ENCODE data around the gene SMS. TPM values are rescaled to one million over a fixed set of nuclear protein-coding genes. Genes with fewer than 3 reads are reported as not detected.

Gene SMS
- total and polyA plus RNA-seq, 10 of the 15 experiments (the other 5 are each of a cell fraction or from before 2014, with no cell fraction given): 55.8 to 156 (median 114) TPM

DNA sequence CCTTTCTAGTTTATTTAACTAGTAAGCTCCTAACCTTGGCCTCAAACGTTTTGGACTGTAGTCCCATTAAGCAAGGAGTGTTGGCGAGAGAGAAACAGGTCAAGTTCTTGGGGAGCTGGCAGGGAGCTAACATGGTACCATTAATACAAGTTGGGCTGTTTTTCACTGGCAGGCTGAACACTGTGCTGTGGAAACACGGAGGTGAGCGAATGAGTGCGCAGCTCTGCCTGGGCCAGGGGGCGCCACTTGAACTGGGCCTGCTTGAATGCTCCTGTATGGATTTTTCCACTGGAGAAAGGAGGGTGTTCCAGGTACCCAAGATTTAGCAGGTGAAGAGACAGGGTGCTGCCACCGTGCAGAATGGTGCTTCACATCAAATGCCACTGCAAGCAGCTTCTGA is 7.4 kb upstream of the SMS start:
- H3K27me3 ChIP-seq (replicated peaks in 1 of 2; ENCODE audit: control insufficient read depth in 2 of 2, insufficient read depth in 2 of 2, low read length in 1 of 2): no peaks in the 10 kb centered on the region
- no peak for TF ChIP-seq CHD1 (IDR thresholded peaks at IDR 0.05; ENCODE audit: low read depth, low read length)
- TF ChIP-seq POLR2AphosphoS2 (IDR thresholded peaks at IDR 0.05; ENCODE audit: low read depth, low read length): no peak
- TF ChIP-seq, protein P1, sequence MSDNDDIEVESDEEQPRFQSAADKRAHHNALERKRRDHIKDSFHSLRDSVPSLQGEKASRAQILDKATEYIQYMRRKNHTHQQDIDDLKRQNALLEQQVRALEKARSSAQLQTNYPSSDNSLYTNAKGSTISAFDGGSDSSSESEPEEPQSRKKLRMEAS (IDR thresholded peaks at IDR 0.05; ENCODE audit: low read depth, low read length): no peak
- no peak for TF ChIP-seq JUND (IDR thresholded peaks at IDR 0.05; ENCODE audit: low read depth, low read length)
- no peak for TF ChIP-seq POLR2AphosphoS5 (IDR thresholded peaks at IDR 0.05; ENCODE audit: low read length)
- no peak for TF ChIP-seq ZBTB33 (IDR thresholded peaks at IDR 0.05)
- TF ChIP-seq CBX3 (IDR thresholded peaks at IDR 0.05; ENCODE audit: borderline replicate concordance, low read depth): no peak
- no peak for TF ChIP-seq PAX8 (IDR thresholded peaks at IDR 0.05)
- no peak for TF ChIP-seq SMARCA5 (IDR thresholded peaks at IDR 0.05)
- ATAC-seq (no peak), FAIRE-seq (no peak), DNase-seq (ENCODE audit: low read depth, low spot score) (no peak)
- ChIA-PET CTCF (no interaction called here), POLR2A (no interaction called here), SMC1A (ENCODE audit: uncharacterized antibody, unreplicated experiment) (no interaction called here), RAD21 (ENCODE audit: unreplicated experiment) (interaction anchor here (1.0 kb wide), 1 partner anchor 52 kb away, joined by 3 read pairs; no protein-coding TSS in a partner anchor)
- in situ Hi-C loops (cut with MboI): no loop called here
- H3K4me3 ChIP-seq: no peak overlapping the region
- H3K79me2 ChIP-seq (ENCODE audit: control insufficient read depth, insufficient read depth, low read length): no peaks in the 10 kb centered on the region
- no peaks in the 10 kb centered on the region for H4K20me1 ChIP-seq (ENCODE audit: control insufficient read depth, insufficient read depth)
- BruUV-seq (replicated peaks): no TSS peak
- WGBS (ENCODE audit: insufficient coverage, insufficient replicate concordance, low lambda C conversion rate, missing lambda C conversion rate): 52% methylated on average over 7 of the region's 7 CpGs
- H2AFZ ChIP-seq (ENCODE audit: control insufficient read depth, low read depth, low read length): no peak overlapping the region
- H3K4me2 ChIP-seq (ENCODE audit: control insufficient read depth, insufficient read depth): no peak overlapping the region
- no peaks in the 10 kb centered on the region for H3K36me3 ChIP-seq (ENCODE audit: control insufficient read depth in 2 of 2, insufficient read depth in 2 of 2, low read length in 1 of 2)
- H3K9me3 ChIP-seq (replicated peaks; ENCODE audit: control insufficient read depth, insufficient read depth, low read length): no peaks in the 10 kb centered on the region
- intact Hi-C loops (cut with micrococcal nuclease; ENCODE audit: unreplicated experiment): no loop called here
- H3K4me1 ChIP-seq (ENCODE audit: control insufficient read depth, insufficient read depth, low read length): no peaks in the 10 kb centered on the region
- H3K27ac ChIP-seq (ENCODE audit: control insufficient read depth, insufficient read depth): no peak overlapping the region
- H3K9ac ChIP-seq (ENCODE audit: control insufficient read depth, insufficient read depth, low read length): no peak overlapping the region
